Stimulated activated naive CD8-positive, alpha-beta T cell treated with anti-CD3 and anti-CD28 coated beads, Interleukin-15, Interleukin-2, amounts not matched to agents 100 ng/mL and 50 ng/mL, for 24 hours (primary cell): ENCODE results near the gene ARID4B.

Experiments
- H3K27ac Mint-ChIP-seq: one replicate; pipeline ENCODE4 v1.8.0; 2021; ENCODE audit warnings: mild to moderate bottlenecking, mixed read lengths
- H3K27me3 Mint-ChIP-seq: one replicate; pipeline ENCODE4 v1.8.0; 2021; ENCODE audit warnings: mixed read lengths
- H3K36me3 Mint-ChIP-seq: one replicate; pipeline ENCODE4 v1.8.0; 2021; ENCODE audit warnings: low read depth, mixed read lengths
- H3K4me1 Mint-ChIP-seq: one replicate; pipeline ENCODE4 v1.8.0; 2021; ENCODE audit warnings: low read depth, mixed read lengths
- H3K4me3 Mint-ChIP-seq: one replicate; pipeline ENCODE4 v1.8.0; 2021; ENCODE audit warnings: mild to moderate bottlenecking, mixed read lengths
- H3K9me3 Mint-ChIP-seq: one replicate; pipeline ENCODE4 v1.8.0; 2021; ENCODE audit warnings: mixed read lengths

Gene ARID4B

DNA sequence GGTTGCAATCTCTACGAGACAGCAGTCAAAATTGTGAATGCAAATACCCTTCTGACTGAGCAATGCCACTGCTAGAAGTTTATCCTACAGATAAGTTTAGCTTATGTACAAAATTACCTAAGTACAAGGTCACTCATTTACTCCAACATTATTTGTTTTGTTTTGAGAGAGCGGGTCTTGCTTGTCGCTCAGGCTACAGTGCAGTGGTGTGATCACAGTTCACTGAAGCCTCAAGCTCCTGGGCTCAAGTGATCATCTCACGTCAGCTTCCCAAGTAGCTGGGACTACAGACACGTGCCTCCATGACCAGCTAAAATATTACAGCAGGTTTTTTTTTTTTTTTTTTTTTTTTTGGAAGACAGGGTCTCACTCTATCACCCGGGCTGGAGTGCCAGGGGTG, 182.3 kb downstream of the ARID4B start:
- no peak overlapping the region for H3K27ac Mint-ChIP-seq
- H3K9me3 Mint-ChIP-seq = no peaks in the 10 kb centered on the region
- peaks cover 74% of the 10 kb centered on the region for H3K36me3 Mint-ChIP-seq
- H3K4me3 Mint-ChIP-seq = no peak overlapping the region
- H3K4me1 Mint-ChIP-seq = peaks cover 22% of the 10 kb centered on the region
- H3K27me3 Mint-ChIP-seq = no peaks in the 10 kb centered on the region

DNA sequence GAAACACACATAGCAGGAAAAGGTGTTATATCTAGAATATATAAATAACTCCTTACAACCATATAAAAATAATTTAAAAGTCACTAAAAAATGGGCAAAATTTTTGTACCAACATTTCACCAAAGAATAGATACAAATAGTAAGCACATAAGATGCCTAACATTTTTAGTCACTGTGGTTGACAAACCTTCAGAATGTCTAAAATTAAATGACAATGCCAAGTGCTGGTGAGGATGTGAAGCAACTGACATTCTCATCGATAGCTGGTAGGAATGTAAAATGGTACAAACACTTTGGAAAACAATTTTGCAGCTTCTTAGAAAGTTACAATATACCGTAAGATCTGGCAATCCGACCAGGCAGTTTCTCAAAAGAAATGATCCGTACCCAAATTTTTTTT, 185.0 kb downstream of the ARID4B start:
- no peaks in the 10 kb centered on the region for H3K9me3 Mint-ChIP-seq
- no peak overlapping the region for H3K4me3 Mint-ChIP-seq
- peaks cover 76% of the 10 kb centered on the region for H3K36me3 Mint-ChIP-seq
- H3K27me3 Mint-ChIP-seq = no peaks in the 10 kb centered on the region
- peaks cover 31% of the 10 kb centered on the region for H3K4me1 Mint-ChIP-seq
- H3K27ac Mint-ChIP-seq = no peak overlapping the region

DNA sequence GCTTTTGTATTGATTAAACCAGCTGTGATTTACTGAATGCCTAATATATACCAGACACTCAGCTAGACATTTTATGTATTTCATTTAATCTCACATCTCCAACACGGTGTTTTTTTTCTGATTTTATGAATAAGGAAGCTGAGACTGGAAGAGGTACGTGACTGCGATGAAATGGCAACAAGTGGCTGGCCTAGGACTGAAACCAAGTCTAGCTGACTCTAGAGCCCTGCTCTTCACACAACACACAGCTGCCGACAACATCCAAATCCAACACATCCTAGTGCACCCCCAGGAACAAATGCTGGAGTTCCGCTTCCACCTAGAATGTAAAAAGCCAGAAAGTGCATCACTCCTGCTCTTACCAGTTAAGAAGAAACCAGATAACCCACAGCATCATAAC, 188.7 kb downstream of the ARID4B start:
- no peaks in the 10 kb centered on the region for H3K9me3 Mint-ChIP-seq
- no peak overlapping the region for H3K4me3 Mint-ChIP-seq
- peak overlapping the region; percentile 34 for H3K27ac Mint-ChIP-seq
- peaks cover 17% of the 10 kb centered on the region for H3K4me1 Mint-ChIP-seq
- no peaks in the 10 kb centered on the region for H3K27me3 Mint-ChIP-seq
- peaks cover 82% of the 10 kb centered on the region for H3K36me3 Mint-ChIP-seq

DNA sequence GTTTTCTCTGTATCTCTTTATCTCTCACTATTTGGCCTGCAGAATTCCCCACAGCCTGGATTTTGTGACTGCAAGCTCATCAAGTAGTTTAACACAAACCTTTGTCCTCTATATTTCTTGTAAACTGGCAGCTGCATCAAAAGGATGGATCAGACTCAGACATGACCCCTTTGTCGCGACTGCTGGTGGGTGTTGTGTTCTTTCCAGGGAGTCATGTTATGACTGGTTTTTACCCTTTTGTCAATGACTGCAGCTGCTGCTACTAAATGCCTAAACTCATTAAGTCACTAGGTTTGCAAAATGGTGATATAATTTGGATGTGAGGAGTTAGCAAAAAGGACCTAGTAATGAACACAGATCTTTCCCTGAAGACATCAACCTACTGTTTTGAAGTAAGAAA, 189.2 kb downstream of the ARID4B start:
- H3K4me3 Mint-ChIP-seq = no peak overlapping the region
- peak overlapping the region; percentile 34 for H3K27ac Mint-ChIP-seq
- H3K9me3 Mint-ChIP-seq = no peaks in the 10 kb centered on the region
- peaks cover 17% of the 10 kb centered on the region for H3K4me1 Mint-ChIP-seq
- peaks cover 82% of the 10 kb centered on the region for H3K36me3 Mint-ChIP-seq
- H3K27me3 Mint-ChIP-seq = no peaks in the 10 kb centered on the region

DNA sequence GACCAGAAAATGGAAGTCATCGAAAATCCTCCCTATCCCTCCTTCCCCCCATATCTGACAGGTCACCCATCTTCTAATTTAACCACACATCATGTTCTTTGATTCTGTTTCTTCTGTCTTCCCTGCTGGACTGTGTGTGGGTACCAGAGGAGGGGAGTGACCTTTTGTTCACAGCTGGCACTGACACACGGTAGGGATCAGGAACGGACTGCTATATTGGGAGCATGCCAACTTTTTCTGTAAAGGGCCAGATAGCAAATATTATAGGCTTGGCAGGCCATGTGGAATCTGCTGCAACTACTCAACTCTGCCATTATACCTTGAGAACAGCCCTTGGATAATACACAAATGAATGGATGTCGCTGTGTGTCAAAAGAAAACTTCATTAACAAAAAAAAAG, 191.9 kb downstream of the ARID4B start:
- no peak overlapping the region for H3K4me3 Mint-ChIP-seq
- H3K9me3 Mint-ChIP-seq = no peaks in the 10 kb centered on the region
- peaks cover 17% of the 10 kb centered on the region for H3K4me1 Mint-ChIP-seq
- peaks cover 75% of the 10 kb centered on the region for H3K36me3 Mint-ChIP-seq
- no peaks in the 10 kb centered on the region for H3K27me3 Mint-ChIP-seq
- peak overlapping the region; percentile 5 for H3K27ac Mint-ChIP-seq

DNA sequence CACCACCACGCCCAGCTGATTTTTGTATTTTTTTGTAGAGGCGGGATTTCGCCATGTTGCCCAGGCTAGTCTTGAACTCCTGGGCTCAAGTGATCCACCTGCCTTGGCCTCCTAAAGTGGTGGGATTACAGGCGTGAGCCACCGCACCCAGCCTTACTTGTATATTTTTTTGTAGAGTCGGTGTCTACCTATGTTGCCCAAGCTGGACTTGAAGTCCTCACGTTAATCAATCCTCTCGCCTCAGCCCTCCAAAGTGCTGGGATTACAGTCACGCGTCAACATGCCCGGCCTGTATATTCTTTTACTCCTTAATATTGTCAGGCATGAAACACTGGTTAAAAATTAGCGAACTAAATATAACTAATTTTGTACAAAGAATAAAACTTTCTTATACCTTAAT, 193.8 kb downstream of the ARID4B start:
- H3K27ac Mint-ChIP-seq = no peak overlapping the region
- H3K4me3 Mint-ChIP-seq = no peak overlapping the region
- H3K27me3 Mint-ChIP-seq = no peaks in the 10 kb centered on the region
- peaks cover 10% of the 10 kb centered on the region for H3K4me1 Mint-ChIP-seq
- no peaks in the 10 kb centered on the region for H3K9me3 Mint-ChIP-seq
- peaks cover 68% of the 10 kb centered on the region for H3K36me3 Mint-ChIP-seq

DNA sequence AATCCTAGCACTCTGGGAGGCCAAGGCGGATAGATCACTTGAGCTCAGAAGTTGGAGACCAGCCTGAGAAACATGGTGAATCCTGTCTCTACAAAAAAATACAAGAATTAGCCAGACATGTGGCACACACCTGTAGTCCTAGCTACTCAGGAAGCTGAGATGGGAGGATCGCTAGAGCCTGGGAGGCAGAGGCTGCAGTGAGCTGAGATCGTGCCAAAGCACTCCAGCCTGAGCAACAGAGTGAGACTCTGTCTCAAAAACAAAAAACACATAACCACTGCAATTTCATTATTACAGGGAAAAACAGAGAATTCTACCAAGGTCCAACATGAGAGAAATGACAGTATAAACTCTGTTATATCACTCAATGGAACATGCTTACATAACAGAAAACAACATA, 194.9 kb downstream of the ARID4B start:
- Mint-ChIP-seq H3K4me1 (peaks cover 7% of the 10 kb centered on the region), H3K27ac (peak overlapping the region; percentile 17), H3K4me3 (no peak overlapping the region), H3K27me3 (no peaks in the 10 kb centered on the region), H3K36me3 (peaks cover 62% of the 10 kb centered on the region), H3K9me3 (no peaks in the 10 kb centered on the region)

DNA sequence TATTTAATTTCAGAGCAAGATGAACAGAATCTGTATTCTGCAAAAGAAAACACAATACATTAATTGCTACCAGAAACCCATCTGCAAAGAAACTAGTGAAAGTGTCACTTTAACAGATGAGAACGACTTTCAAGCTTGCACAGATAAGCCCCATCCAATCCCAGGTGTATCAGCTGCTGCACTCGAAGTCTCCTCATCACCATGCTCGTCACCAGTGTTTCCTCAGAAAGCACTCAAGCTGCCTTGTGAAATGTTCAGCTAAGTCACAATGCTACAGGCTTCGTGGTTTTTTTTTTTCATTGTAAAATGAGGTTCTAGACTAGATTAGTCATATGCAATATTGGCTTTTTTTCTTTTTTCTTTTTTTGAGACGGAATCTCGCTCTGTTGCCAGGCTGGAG, 196.0 kb downstream of the ARID4B start:
- H3K27me3 Mint-ChIP-seq = no peaks in the 10 kb centered on the region
- peaks cover 15% of the 10 kb centered on the region for H3K4me1 Mint-ChIP-seq
- no peak overlapping the region for H3K4me3 Mint-ChIP-seq
- H3K9me3 Mint-ChIP-seq = no peaks in the 10 kb centered on the region
- no peak overlapping the region for H3K27ac Mint-ChIP-seq
- peaks cover 65% of the 10 kb centered on the region for H3K36me3 Mint-ChIP-seq

DNA sequence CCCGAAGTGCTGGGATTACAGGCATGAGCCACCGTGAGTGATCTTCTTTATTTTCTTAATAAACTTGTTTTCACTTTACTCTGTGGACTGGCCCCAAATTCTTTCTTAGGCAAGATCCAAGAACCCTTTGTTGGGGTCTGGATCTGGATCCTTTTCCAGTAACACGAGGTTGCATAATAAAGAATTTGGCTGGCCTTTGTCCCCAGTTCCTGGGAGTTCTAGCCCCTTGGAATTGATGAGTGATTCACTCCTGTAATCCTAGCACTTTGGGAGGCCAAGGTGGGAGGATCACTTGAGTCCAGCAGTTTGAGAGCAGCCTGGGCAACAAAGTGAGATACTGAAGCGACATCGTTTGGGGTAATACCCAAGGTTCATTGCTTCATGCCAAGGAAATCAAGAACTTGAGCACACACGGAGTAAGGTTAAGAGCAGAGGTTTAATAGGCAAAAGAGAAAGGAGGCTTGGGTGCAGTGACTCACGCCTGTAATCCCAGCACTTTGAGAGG, 197.2 kb downstream of the ARID4B start:
- H3K27me3 Mint-ChIP-seq = no peaks in the 10 kb centered on the region
- H3K9me3 Mint-ChIP-seq = no peaks in the 10 kb centered on the region
- H3K4me3 Mint-ChIP-seq = no peak overlapping the region
- H3K36me3 Mint-ChIP-seq = peaks cover 65% of the 10 kb centered on the region
- no peak overlapping the region for H3K27ac Mint-ChIP-seq
- H3K4me1 Mint-ChIP-seq = peaks cover 27% of the 10 kb centered on the region

DNA sequence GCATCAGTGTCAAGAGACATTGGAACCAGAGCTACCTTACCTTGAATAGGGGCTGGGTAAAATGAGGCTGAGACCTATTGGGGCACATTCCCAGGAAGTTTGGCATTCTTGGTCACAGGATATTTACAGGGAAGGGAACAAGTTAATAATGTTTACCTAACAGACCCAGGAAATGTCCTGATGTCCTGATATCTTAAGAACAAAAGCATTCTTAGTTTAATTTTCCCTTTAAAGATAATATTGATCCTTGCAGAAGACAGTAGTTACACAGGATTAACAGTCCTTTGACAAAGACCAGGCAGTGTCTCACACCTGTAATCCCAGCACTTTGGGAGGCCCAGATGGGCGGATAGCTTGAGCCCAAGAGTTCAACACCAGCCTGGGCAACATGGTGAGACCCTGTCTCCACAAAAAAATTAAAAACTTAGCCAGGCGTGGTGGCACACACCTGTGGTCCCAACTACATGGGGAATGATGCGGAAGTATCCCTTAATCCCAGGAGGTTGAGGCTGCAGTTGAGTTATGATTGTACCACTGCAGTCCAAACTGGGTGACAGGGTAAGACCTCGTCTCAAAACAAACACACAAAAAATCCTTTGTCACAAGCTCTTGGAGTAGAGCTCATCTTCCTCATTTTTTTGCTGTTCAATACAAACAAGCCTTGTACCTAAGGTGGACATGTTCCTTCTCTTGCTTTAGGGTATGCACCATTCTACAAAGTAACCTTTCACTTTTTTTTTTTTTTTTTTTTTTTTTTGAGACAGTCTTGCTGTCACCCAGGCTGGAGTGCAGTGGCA, 198.0 kb downstream of the ARID4B start:
- Mint-ChIP-seq H3K27ac (peak overlapping the region; percentile 98), H3K4me3 (peak overlapping the region; percentile 53), H3K4me1 (peaks cover 34% of the 10 kb centered on the region), H3K27me3 (no peaks in the 10 kb centered on the region), H3K9me3 (no peaks in the 10 kb centered on the region), H3K36me3 (peaks cover 59% of the 10 kb centered on the region)

DNA sequence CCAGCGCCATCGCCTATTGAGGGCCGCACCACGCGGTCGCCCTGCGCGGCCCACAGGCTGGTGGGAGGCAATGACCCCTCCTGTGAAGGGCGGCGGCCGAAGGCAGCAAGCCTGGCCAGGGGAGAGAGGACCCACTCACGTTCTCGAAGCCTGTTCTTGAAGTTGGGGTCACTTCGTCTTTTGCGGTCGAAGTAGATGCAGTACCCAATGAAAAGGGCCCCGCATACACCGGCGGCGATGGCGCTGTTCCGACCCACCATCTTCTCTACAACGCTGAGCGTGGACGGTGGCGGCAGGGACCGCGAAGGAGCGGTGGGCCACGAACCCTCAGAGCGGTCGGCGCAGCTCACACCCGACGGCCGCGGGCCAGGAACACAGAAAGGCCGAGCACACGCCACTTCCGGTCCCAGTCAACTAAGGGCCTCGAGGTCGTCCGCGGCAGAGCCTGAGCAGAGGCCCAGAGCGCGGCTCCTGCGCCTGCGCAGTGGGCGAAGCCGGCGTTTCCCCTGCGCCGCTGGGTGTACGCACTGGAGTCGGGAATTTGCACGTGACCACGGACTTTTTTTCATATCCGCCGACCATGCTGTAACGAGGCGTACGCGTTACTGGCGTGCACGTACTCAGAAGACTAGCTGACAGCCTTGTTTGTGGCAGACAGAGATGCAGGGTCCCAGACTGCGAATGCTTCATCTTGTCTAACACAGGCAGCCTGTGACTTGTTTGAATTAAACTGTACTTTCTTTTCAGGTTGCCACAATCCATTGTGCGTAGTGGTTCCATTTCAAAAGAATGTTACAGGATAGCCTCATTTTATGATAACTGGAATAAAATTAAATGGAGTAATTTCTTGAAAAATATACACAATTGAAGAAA, 199.3 kb downstream of the ARID4B start, which contains the start of gene TOMM20:
Gene TOMM20, minus strand, starts transcription at position 382 of the 873 bp plus-strand sequence. Its CDS starts 122 bp downstream, at position 260.
- Mint-ChIP-seq H3K27ac (peak within 1 kb of the TSS; percentile 98), H3K36me3 (peaks cover 58% of the 10 kb centered on the region), H3K4me3 (peak within 1 kb of the TSS; percentile 99), H3K4me1 (peaks cover 47% of the 10 kb centered on the region), H3K9me3 (no peaks in the 10 kb centered on the region), H3K27me3 (no peaks in the 10 kb centered on the region)

DNA sequence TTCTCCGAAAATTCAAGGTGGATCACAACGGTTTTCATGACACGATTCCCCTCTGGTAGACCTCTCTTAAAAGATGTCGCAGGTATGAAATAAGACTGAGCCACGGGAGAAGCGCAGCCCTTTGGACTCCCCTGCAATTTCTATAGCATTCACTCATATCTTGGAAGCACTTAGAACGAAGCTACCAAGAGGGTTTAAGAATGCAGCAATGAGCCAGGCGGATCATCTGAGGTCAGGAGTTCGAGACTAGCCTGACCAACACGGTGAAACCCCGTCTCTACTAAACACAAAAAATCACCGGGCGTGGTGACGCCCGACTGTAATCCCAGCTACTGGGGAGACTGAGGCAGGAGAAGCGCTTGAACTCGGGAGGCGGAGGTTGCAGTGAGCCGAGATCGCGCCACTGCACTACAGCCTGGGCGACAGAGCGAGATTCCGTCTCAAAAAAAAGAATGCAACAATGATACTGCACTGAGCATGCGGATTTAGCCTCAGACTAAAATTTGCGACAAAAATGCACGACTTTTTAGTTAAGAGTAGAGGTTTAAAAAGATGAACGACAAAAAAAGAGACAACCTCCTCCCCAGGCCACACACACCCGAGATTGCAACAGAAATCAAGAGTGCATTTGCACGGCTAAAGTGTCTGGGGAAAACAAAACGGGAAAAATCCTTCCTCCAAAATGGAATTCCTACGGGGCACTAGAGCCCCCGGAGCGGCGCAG, 200.1 kb downstream of the ARID4B start:
- peak overlapping the region; percentile 99 for H3K4me3 Mint-ChIP-seq
- H3K36me3 Mint-ChIP-seq = peaks cover 59% of the 10 kb centered on the region
- peaks cover 54% of the 10 kb centered on the region for H3K4me1 Mint-ChIP-seq
- no peaks in the 10 kb centered on the region for H3K27me3 Mint-ChIP-seq
- H3K27ac Mint-ChIP-seq = peak overlapping the region; percentile 98
- H3K9me3 Mint-ChIP-seq = no peaks in the 10 kb centered on the region

DNA sequence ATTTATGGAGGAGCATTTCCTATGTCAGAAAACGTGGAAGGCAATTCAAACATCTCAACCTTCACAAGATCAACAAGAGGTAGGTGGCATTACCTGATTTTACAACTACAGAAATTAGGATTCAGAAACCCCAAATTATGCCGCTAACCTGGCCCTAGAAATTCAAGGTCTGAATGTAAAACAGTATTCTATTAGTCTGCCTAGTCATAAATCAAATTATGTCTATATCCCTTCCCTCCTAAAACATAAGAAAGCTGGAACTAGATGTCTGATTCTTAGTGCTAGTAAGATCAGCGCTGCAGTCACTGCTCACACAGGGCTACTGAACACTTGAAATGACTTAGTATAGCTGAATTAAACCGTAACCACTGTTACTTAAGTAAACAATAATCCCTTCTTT, 200.8 kb downstream of the ARID4B start:
- Mint-ChIP-seq H3K9me3 (no peaks in the 10 kb centered on the region), H3K36me3 (peaks cover 60% of the 10 kb centered on the region), H3K4me1 (peaks cover 61% of the 10 kb centered on the region), H3K27ac (peak overlapping the region; percentile 98), H3K27me3 (no peaks in the 10 kb centered on the region), H3K4me3 (peak overlapping the region; percentile 99)

DNA sequence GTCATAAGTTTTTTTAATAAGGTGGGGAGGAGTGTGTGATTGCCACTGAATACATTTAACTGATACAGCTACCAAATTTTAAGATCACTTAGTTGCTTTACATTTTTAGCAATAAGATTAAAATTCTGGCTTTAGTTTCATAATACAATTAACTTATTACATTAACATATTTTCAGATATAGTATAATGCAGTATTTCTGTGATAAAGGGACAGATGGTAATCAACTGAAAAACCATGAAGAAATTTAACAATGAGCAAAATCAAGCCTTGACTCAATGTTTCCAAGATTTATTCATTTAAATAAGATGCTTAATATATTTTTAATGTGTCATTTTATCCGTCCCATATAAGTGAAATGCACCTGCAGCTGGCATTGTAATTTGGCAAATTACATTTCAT, 203.3 kb downstream of the ARID4B start:
- H3K27ac Mint-ChIP-seq = peak overlapping the region; percentile 90
- H3K27me3 Mint-ChIP-seq = no peaks in the 10 kb centered on the region
- H3K36me3 Mint-ChIP-seq = peaks cover 72% of the 10 kb centered on the region
- no peaks in the 10 kb centered on the region for H3K9me3 Mint-ChIP-seq
- H3K4me1 Mint-ChIP-seq = peaks cover 69% of the 10 kb centered on the region
- peak overlapping the region; percentile 99 for H3K4me3 Mint-ChIP-seq
